IMR-90 (cell line): ENCODE data around the gene GIT1. TPM values are rescaled to one million over a fixed set of nuclear protein-coding genes. Genes with fewer than 3 reads are reported as not detected.

Experiments used
- ATAC-seq: fragments of 200-7000 bp; cut with Tn5 transposase; 2 replicates; pipeline ENCODE4 v1.9.1; 2020; ENCODE audit warnings: low read depth, mild to moderate bottlenecking, moderate library complexity
- BruUV-seq: library from RNA; stranded (reverse); fragments of 400-500 nt; replicated peaks from 2 replicates; lab custom pipeline; 2021; lab: Mats Ljungman, UMichigan
- CTCF ChIA-PET: fragments of 300-600 bp; formaldehyde crosslinking; extraction: SDS; loops from one replicate; lab custom pipeline; 2021; ENCODE audit warnings: antibody characterized with exemption; lab: Yijun Ruan, JAX
- POLR2A ChIA-PET: fragments of 300-600 bp; sonication (Branson Sonifier 250); formaldehyde crosslinking; loops from one replicate; lab custom pipeline; 2022; ENCODE audit warnings: antibody characterized with exemption; ENCODE audit not compliant: unreplicated experiment; lab: Charles Lee
- DNase-seq: peaks from one replicate; pipeline ENCODE4 v3.0.0; 2013
- H2AFZ ChIP-seq: replicated peaks from 2 replicates; pipeline ENCODE3; 2013; ENCODE audit warnings: low read length, mild to moderate bottlenecking; ENCODE audit not compliant: poor library complexity
- H2AK5ac ChIP-seq: 2 replicates; pipeline ENCODE4 v1.6.1; 2013; ENCODE audit warnings: low read depth, low read length, inconsistent platforms
- H2AK9ac ChIP-seq: replicated peaks from 2 replicates; pipeline ENCODE3; 2013; ENCODE audit warnings: mild to moderate bottlenecking, low read depth, low read length, moderate library complexity; ENCODE audit not compliant: poor library complexity
- H2BK120ac ChIP-seq: 2 replicates; pipeline ENCODE4 v1.6.1; 2013; ENCODE audit warnings: low read depth, low read length, inconsistent platforms
- H2BK15ac ChIP-seq: 3 replicates; pipeline ENCODE4 v1.6.1; 2013; ENCODE audit warnings: low read depth, low read length, inconsistent platforms
- H2BK20ac ChIP-seq: 2 replicates; pipeline ENCODE4 v1.6.1; 2013; ENCODE audit warnings: low read depth, mild to moderate bottlenecking, inconsistent platforms, low read length, moderate library complexity
- H2BK5ac ChIP-seq: 2 replicates; pipeline ENCODE4 v1.6.1; 2013; ENCODE audit warnings: mild to moderate bottlenecking, low read depth, low read length, inconsistent platforms; ENCODE audit not compliant: poor library complexity, severe bottlenecking
- H3K14ac ChIP-seq: replicated peaks from 2 replicates; pipeline ENCODE4 v1.6.1; 2013; ENCODE audit warnings: low read depth, low read length, inconsistent platforms
- H3K18ac ChIP-seq: 2 replicates; pipeline ENCODE4 v1.6.1; 2013; ENCODE audit warnings: low read depth, low read length, control low read depth
- H3K23ac ChIP-seq: 2 replicates; pipeline ENCODE4 v1.6.1; 2013; ENCODE audit warnings: low read depth, low read length, inconsistent platforms
- H3K27ac ChIP-seq: 2 replicates; pipeline ENCODE4 v1.5.1; 2013; ENCODE audit warnings: mild to moderate bottlenecking, control low read depth, low read length; ENCODE audit not compliant: insufficient read depth
- H3K27me3 ChIP-seq: 2 replicates; pipeline ENCODE4 v1.6.1; 2013; ENCODE audit warnings: low read length; ENCODE audit not compliant: control insufficient read depth, insufficient read depth
- H3K36me3 ChIP-seq: 2 replicates; pipeline ENCODE4 v1.6.1; 2013; ENCODE audit warnings: low read length, mixed read lengths; ENCODE audit not compliant: control insufficient read depth, insufficient read depth
- H3K4ac ChIP-seq: 2 replicates; pipeline ENCODE4 v1.6.1; 2013; ENCODE audit warnings: low read depth, low read length, inconsistent platforms
- H3K4me1 ChIP-seq: 2 replicates; pipeline ENCODE4 v1.6.1; 2013; ENCODE audit warnings: low read length, mixed read lengths; ENCODE audit not compliant: control insufficient read depth, insufficient read depth
- H3K4me2 ChIP-seq: 2 replicates; pipeline ENCODE4 v1.6.1; 2013; ENCODE audit warnings: low read depth, mild to moderate bottlenecking, control low read depth, low read length, moderate library complexity
- H3K4me3 ChIP-seq: 2 replicates; pipeline ENCODE4 v1.5.1; 2013; ENCODE audit warnings: low read depth, mild to moderate bottlenecking, control low read depth, low read length, moderate library complexity; ENCODE audit not compliant: insufficient read depth
- H3K56ac ChIP-seq: 2 replicates; pipeline ENCODE4 v1.6.1; 2013; ENCODE audit warnings: low read length, inconsistent platforms; ENCODE audit not compliant: insufficient read depth; ENCODE audit errors: extremely low read depth
- H3K79me1 ChIP-seq, 2 experiments: 2 replicates each; pipeline ENCODE4 v1.6.1; 2013; ENCODE audit warnings: low read length in 2 of 2, inconsistent platforms in 1 of 2, low read depth in 1 of 2
- H3K9ac ChIP-seq: 2 replicates; pipeline ENCODE4 v1.6.1; 2013; ENCODE audit warnings: low read depth, low read length, control low read depth
- H3K9me1 ChIP-seq: 2 replicates; pipeline ENCODE4 v1.6.1; 2013; ENCODE audit warnings: low read length, inconsistent platforms; ENCODE audit not compliant: insufficient read depth
- H3K9me3 ChIP-seq: 2 replicates; pipeline ENCODE4 v1.6.1; 2013; ENCODE audit warnings: low read length; ENCODE audit not compliant: control insufficient read depth, insufficient read depth
- H4K20me1 ChIP-seq: 2 replicates; pipeline ENCODE4 v1.6.1; 2013; ENCODE audit warnings: low read length, inconsistent platforms; ENCODE audit not compliant: insufficient read depth
- H4K5ac ChIP-seq: 2 replicates; pipeline ENCODE4 v1.6.1; 2013; ENCODE audit warnings: mild to moderate bottlenecking, low read depth, low read length, control low read depth
- H4K8ac ChIP-seq, 2 experiments: 2 replicates each; pipeline ENCODE4 v1.6.1; 2013; ENCODE audit warnings: low read depth in 2 of 2, low read length in 2 of 2, control low read depth in 1 of 2, inconsistent platforms in 1 of 2
- H4K91ac ChIP-seq: 2 replicates; pipeline ENCODE4 v1.6.1; 2013; ENCODE audit warnings: low read depth, low read length, inconsistent platforms; ENCODE audit not compliant: insufficient read depth
- CHD1 ChIP-seq: IDR thresholded peaks from 2 replicates; pipeline ENCODE4 v1.6.1; 2012; ENCODE audit warnings: low read depth, low read length, improper control_type of control experiment
- MXI1 ChIP-seq: IDR thresholded peaks from 2 replicates; pipeline ENCODE4 v1.6.1; 2012; ENCODE audit warnings: low read depth, mild to moderate bottlenecking, low read length, moderate library complexity, borderline replicate concordance
- RAD21 ChIP-seq: IDR thresholded peaks from 2 replicates; pipeline ENCODE4 v1.6.1; 2012; ENCODE audit warnings: low read length, improper control_type of control experiment
- RFX5 ChIP-seq: IDR thresholded peaks from 2 replicates; pipeline ENCODE4 v1.8.0; 2012; ENCODE audit warnings: low read depth, mild to moderate bottlenecking, low read length, moderate library complexity
- SMC3 ChIP-seq: fragments of 150-350 bp; IDR thresholded peaks from 2 replicates; pipeline ENCODE4 v1.6.1; 2016; ENCODE audit warnings: low read depth, mild to moderate bottlenecking, antibody characterized with exemption, low read length, moderate library complexity
- WGBS, 2 experiments: methylation state at CpG; one replicate each; pipeline versions ENCODE4 v1.1.5 to v1.1.7; 2013; ENCODE audit warnings: missing lambda C conversion rate in 2 of 2; ENCODE audit not compliant: insufficient read length in 1 of 2; ENCODE audit errors: extremely low coverage in 2 of 2; 5-methylcytosine and 5-hydroxymethylcytosine counted together
- dilution Hi-C: fragments of 300-500 bp; cut with HindIII; formaldehyde crosslinking; loops from one replicate; pipeline ENCODE4 v1.14.3; 2018; ENCODE audit warnings: low sequenced_read_pairs; ENCODE audit not compliant: unreplicated experiment
- in situ Hi-C: fragments of 300-500 bp; cut with MboI; formaldehyde crosslinking; loops from 3 replicates; pipeline ENCODE4 v1.14.3; 2019; ENCODE audit warnings: low sequenced_read_pairs, inconsistent platforms, mixed read lengths
- intact Hi-C: fragments of 100-400 bp; cut with micrococcal nuclease; formaldehyde crosslinking; loops from 2 replicates; pipeline ENCODE4 v1.10.0; 2022
- polyA plus RNA-seq, 3 experiments: library from polyadenylated mRNA; depleted of rRNA; stranded (reverse); fragments of >200 nt; gene quantifications; 2 replicates each; pipeline ENCODE4 v1.2.3, GENCODE V29; 2012; ENCODE audit warnings: low replicate concordance in 1 of 3
- total RNA-seq: library from RNA; depleted of rRNA; stranded (reverse); fragments of >200 nt; gene quantifications from 2 replicates; pipeline ENCODE4 v1.2.3, GENCODE V29; 2012

The GIT1 gene
- total and polyA plus RNA-seq, 2 of the 4 experiments (the other 2 are of a cell fraction) = 14.2 to 34.2 TPM

GRCh38 chr17:29620779-29621500, 31.5 kb upstream of the GIT1 start:
- Histone ChIP-seq H3K4ac (peak overlapping the region; percentile 16; the same call in 1 of the 2 replicates), H3K18ac (no peak overlapping the region), H2AK5ac (peak overlapping the region; percentile 57), H2BK5ac (no peak overlapping the region), H2BK120ac (no peak overlapping the region), H2AFZ (no peak overlapping the region), H3K14ac (0 out of 2 replicates have a peak overlapping the region, but pooled peaks have one; percentile 35), H4K20me1 (peaks cover 9% of the 10 kb centered on the region; the same call in 1 of the 2 replicates), H3K9ac (no peak overlapping the region), H4K91ac (no peak overlapping the region; the same call in 1 of the 2 replicates), H2AK9ac (peak overlapping the region; percentile 53), H3K23ac (0 out of 2 replicates have a peak overlapping the region, but pooled peaks have one; percentile 32), H3K4me2 (no peak overlapping the region), H3K9me1 (peaks cover 21% of the 10 kb centered on the region), H2BK20ac (no peak overlapping the region), H3K9me3 (no peaks in the 10 kb centered on the region), H3K36me3 (no peaks in the 10 kb centered on the region; the same call in 1 of the 2 replicates), H3K4me1 (peaks cover 15% of the 10 kb centered on the region), H3K79me1 (peaks cover 0 to 22% of the 10 kb centered on the region in 2 experiments; a peak in 1 of 4 replicates), H4K5ac (no peak overlapping the region), H2BK15ac (no peak overlapping the region), H4K8ac (no peak overlapping the region), H3K27ac (no peak overlapping the region), H3K4me3 (no peak overlapping the region), H3K27me3 (no peaks in the 10 kb centered on the region; the same call in 1 of the 2 replicates), H3K56ac (no peak overlapping the region)
- dilution Hi-C loops = no loop called here
- in situ Hi-C loops = no loop called here
- no peak for TF ChIP-seq CHD1
- TF ChIP-seq RAD21 = no peak
- TF ChIP-seq RFX5 = no peak
- no peak for TF ChIP-seq MXI1
- TF ChIP-seq SMC3 = no peak
- DNase-seq = no peak
- ChIA-PET POLR2A (no interaction called here), CTCF (no interaction called here)
- ATAC-seq = no peak
- intact Hi-C loops = no loop called here
- WGBS, 2 experiments = 100% methylated on average over 6 of the region's 12 CpGs; no CpG with 5 or more reads in 1 of the 2 experiments
- BruUV-seq = no TSS peak
